Measurements from ENCODE around the gene RSPO1. TPM values are rescaled to one million over a fixed set of nuclear protein-coding genes. Genes with fewer than 3 reads are reported as not detected.

RSPO1 gene
- total and polyA plus RNA-seq, 2 of the 4 experiments (the other 2 are of a cell fraction): not detected

GRCh38 chr1:37628026-37628556, 6.6 kb downstream of the RSPO1 start:
- H4K91ac ChIP-seq (ENCODE audit: insufficient read depth, low read depth, low read length): no peak overlapping the region
- no peak overlapping the region for H3K18ac ChIP-seq (ENCODE audit: low read depth, low read length)
- no peaks in the 10 kb centered on the region for H3K9me1 ChIP-seq (ENCODE audit: insufficient read depth, low read length)
- no peak overlapping the region for H2AFZ ChIP-seq (replicated peaks; ENCODE audit: low read length, poor library complexity)
- H2AK5ac ChIP-seq (ENCODE audit: low read depth, low read length): no peak overlapping the region
- ChIA-PET POLR2A (ENCODE audit: unreplicated experiment) (no interaction called here), CTCF (no interaction called here)
- dilution Hi-C loops (cut with HindIII; ENCODE audit: low sequenced_read_pairs, unreplicated experiment) (no loop called here), in situ Hi-C loops (cut with MboI; ENCODE audit: low sequenced_read_pairs) (no loop called here), intact Hi-C loops (cut with micrococcal nuclease) (no loop called here)
- BruUV-seq (replicated peaks): no TSS peak
- H4K5ac ChIP-seq (ENCODE audit: low read depth, low read length): no peak overlapping the region
- no peak overlapping the region for H3K23ac ChIP-seq (ENCODE audit: low read depth, low read length)
- TF ChIP-seq CHD1 (IDR thresholded peaks at IDR 0.05; ENCODE audit: low read depth, low read length) (no peak), USF2 (IDR thresholded peaks at IDR 0.05; ENCODE audit: low read depth, low read length) (no peak), MXI1 (IDR thresholded peaks at IDR 0.05; ENCODE audit: borderline replicate concordance, low read depth, low read length) (no peak), NFE2L2 (IDR thresholded peaks at IDR 0.05; ENCODE audit: low read depth, low read length) (no peak), RFX5 (IDR thresholded peaks at IDR 0.05; ENCODE audit: low read depth, low read length) (no peak), POLR2A (IDR thresholded peaks at IDR 0.05; ENCODE audit: low read depth, low read length) (no peak), CEBPB (IDR thresholded peaks at IDR 0.05; ENCODE audit: low read depth, low read length) (no peak), MAZ (IDR thresholded peaks at IDR 0.05; ENCODE audit: borderline replicate concordance, low read depth, low read length) (no peak), RAD21 (IDR thresholded peaks at IDR 0.05; ENCODE audit: low read length) (no peak), MAFK (IDR thresholded peaks at IDR 0.05; ENCODE audit: low read depth, low read length) (no peak), RCOR1 (IDR thresholded peaks at IDR 0.05; ENCODE audit: insufficient replicate concordance, low read length) (no peak), FOS (IDR thresholded peaks at IDR 0.05; ENCODE audit: low read depth, low read length) (no peak), CTCF (conservative IDR thresholded peaks at IDR 0.05; ENCODE audit: low read depth, low read length) (no peak)
- TF ChIP-seq, protein P1, sequence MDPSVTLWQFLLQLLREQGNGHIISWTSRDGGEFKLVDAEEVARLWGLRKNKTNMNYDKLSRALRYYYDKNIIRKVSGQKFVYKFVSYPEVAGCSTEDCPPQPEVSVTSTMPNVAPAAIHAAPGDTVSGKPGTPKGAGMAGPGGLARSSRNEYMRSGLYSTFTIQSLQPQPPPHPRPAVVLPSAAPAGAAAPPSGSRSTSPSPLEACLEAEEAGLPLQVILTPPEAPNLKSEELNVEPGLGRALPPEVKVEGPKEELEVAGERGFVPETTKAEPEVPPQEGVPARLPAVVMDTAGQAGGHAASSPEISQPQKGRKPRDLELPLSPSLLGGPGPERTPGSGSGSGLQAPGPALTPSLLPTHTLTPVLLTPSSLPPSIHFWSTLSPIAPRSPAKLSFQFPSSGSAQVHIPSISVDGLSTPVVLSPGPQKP (IDR thresholded peaks at IDR 0.05; ENCODE audit: borderline replicate concordance, low read depth, low read length): no peak
- DNase-seq: no peak
- H3K9me3 ChIP-seq (ENCODE audit: control insufficient read depth, insufficient read depth, low read length): no peaks in the 10 kb centered on the region
- no peak overlapping the region for H4K8ac ChIP-seq (ENCODE audit: low read depth in 2 of 2, low read length in 2 of 2)
- no peak overlapping the region for H3K4ac ChIP-seq (ENCODE audit: low read depth, low read length)
- H3K14ac ChIP-seq (replicated peaks; ENCODE audit: low read depth, low read length): no peak overlapping the region
- no peak overlapping the region for H3K9ac ChIP-seq (ENCODE audit: low read depth, low read length)
- no peak overlapping the region for H2BK20ac ChIP-seq (ENCODE audit: low read depth, low read length)
- no peak overlapping the region for H3K27ac ChIP-seq (ENCODE audit: insufficient read depth, low read length)
- H2BK15ac ChIP-seq (ENCODE audit: low read depth, low read length): no peak overlapping the region
- H3K4me1 ChIP-seq (ENCODE audit: control insufficient read depth, insufficient read depth, low read length): no peaks in the 10 kb centered on the region
- no peak overlapping the region for H3K4me3 ChIP-seq (ENCODE audit: insufficient read depth, low read depth, low read length)
- ATAC-seq (ENCODE audit: low read depth): no peak
- no peaks in the 10 kb centered on the region for H3K36me3 ChIP-seq (ENCODE audit: control insufficient read depth, insufficient read depth, low read length)
- no peak overlapping the region for H3K4me2 ChIP-seq (ENCODE audit: low read depth, low read length)
- no CpG with 5 or more reads among the region's 8 CpGs for WGBS, 2 experiments (ENCODE audit: extremely low coverage in 2 of 2, insufficient read length in 1 of 2)
- no peaks in the 10 kb centered on the region for H3K79me1 ChIP-seq (ENCODE audit: low read depth in 1 of 2, low read length in 2 of 2)
- peaks cover 65% of the 10 kb centered on the region for H3K27me3 ChIP-seq (ENCODE audit: control insufficient read depth, insufficient read depth, low read length)
- no peak overlapping the region for H2AK9ac ChIP-seq (replicated peaks; ENCODE audit: low read depth, low read length, poor library complexity)
- no peaks in the 10 kb centered on the region for H4K20me1 ChIP-seq (ENCODE audit: insufficient read depth, low read length)
- H2BK120ac ChIP-seq (ENCODE audit: low read depth, low read length): no peak overlapping the region
- no peak overlapping the region for H3K56ac ChIP-seq (ENCODE audit: extremely low read depth, insufficient read depth, low read length)
- no peak overlapping the region for H2BK5ac ChIP-seq (ENCODE audit: low read depth, low read length, poor library complexity, severe bottlenecking)

Measured in IMR-90 (cell line).